ENCODE results near the gene ASTN2. TPM values are rescaled to one million over a fixed set of nuclear protein-coding genes. Genes with fewer than 3 reads are reported as not detected.

The ASTN2 gene
- total RNA-seq, 1 donor from 2014 or later = 7.3 TPM

GRCh38 chr9:116980582-116981120, 434.2 kb downstream of the ASTN2 start:
- H3K4me1 ChIP-seq (ENCODE audit: control insufficient read depth in 3 of 3, insufficient read depth in 3 of 3, low read length in 3 of 3) = no peaks in the 10 kb centered on the region
- no peak overlapping the region for H3K9ac ChIP-seq (ENCODE audit: low read depth in 1 of 3, low read length in 3 of 3)
- H3K36me3 ChIP-seq (ENCODE audit: control insufficient read depth in 3 of 3, insufficient read depth in 3 of 3, low read length in 3 of 3) = no peaks in the 10 kb centered on the region
- H3K27me3 ChIP-seq (ENCODE audit: control insufficient read depth in 3 of 3, insufficient read depth in 3 of 3, low read length in 3 of 3) = peaks cover 0 to 2% (median 0%) of the 10 kb centered on the region in 3 donors
- H3K4me3 ChIP-seq (ENCODE audit: low read length in 3 of 3) = no peak overlapping the region
- H3K9me3 ChIP-seq (ENCODE audit: control insufficient read depth in 3 of 3, low read length in 3 of 3) = no peaks in the 10 kb centered on the region
- H3K27ac ChIP-seq (ENCODE audit: low read depth, low read length) = no peak overlapping the region

GRCh38 chr9:116979456-116979855, 435.4 kb downstream of the ASTN2 start:
- no peak overlapping the region for H3K27ac ChIP-seq (ENCODE audit: low read depth, low read length)

GRCh38 chr9:116978155-116978554, 436.7 kb downstream of the ASTN2 start:
- Histone ChIP-seq H3K4me3 (ENCODE audit: low read length in 3 of 3) (no peak overlapping the region), H3K9ac (ENCODE audit: low read depth in 1 of 3, low read length in 3 of 3) (no peak overlapping the region), H3K36me3 (ENCODE audit: control insufficient read depth in 3 of 3, insufficient read depth in 3 of 3, low read length in 3 of 3) (no peaks in the 10 kb centered on the region), H3K4me1 (ENCODE audit: control insufficient read depth in 3 of 3, insufficient read depth in 3 of 3, low read length in 3 of 3) (no peaks in the 10 kb centered on the region), H3K27ac (ENCODE audit: low read depth, low read length) (no peak overlapping the region), H3K9me3 (ENCODE audit: control insufficient read depth in 3 of 3, low read length in 3 of 3) (no peaks in the 10 kb centered on the region), H3K27me3 (ENCODE audit: control insufficient read depth in 3 of 3, insufficient read depth in 3 of 3, low read length in 3 of 3) (peaks cover 0 to 2% (median 0%) of the 10 kb centered on the region in 3 donors)

More at GRCh38 chr9:116979456-116979855, 435.4 kb downstream of the ASTN2 start:
- Histone ChIP-seq H3K9me3 (ENCODE audit: control insufficient read depth in 3 of 3, low read length in 3 of 3) (no peaks in the 10 kb centered on the region), H3K4me3 (ENCODE audit: low read length in 3 of 3) (no peak overlapping the region), H3K36me3 (ENCODE audit: control insufficient read depth in 3 of 3, insufficient read depth in 3 of 3, low read length in 3 of 3) (no peaks in the 10 kb centered on the region), H3K27me3 (ENCODE audit: control insufficient read depth in 3 of 3, insufficient read depth in 3 of 3, low read length in 3 of 3) (peaks cover 0 to 2% (median 0%) of the 10 kb centered on the region in 3 donors), H3K4me1 (ENCODE audit: control insufficient read depth in 3 of 3, insufficient read depth in 3 of 3, low read length in 3 of 3) (no peaks in the 10 kb centered on the region), H3K9ac (ENCODE audit: low read depth in 1 of 3, low read length in 3 of 3) (no peak overlapping the region)

- Histone ChIP-seq H3K27ac (ENCODE audit: low read depth, low read length) (no peak overlapping the region), H3K9ac (ENCODE audit: low read depth in 1 of 3, low read length in 3 of 3) (no peak overlapping the region), H3K36me3 (ENCODE audit: control insufficient read depth in 3 of 3, insufficient read depth in 3 of 3, low read length in 3 of 3) (no peaks in the 10 kb centered on the region), H3K4me1 (ENCODE audit: control insufficient read depth in 3 of 3, insufficient read depth in 3 of 3, low read length in 3 of 3) (no peaks in the 10 kb centered on the region), H3K9me3 (ENCODE audit: control insufficient read depth in 3 of 3, low read length in 3 of 3) (no peaks in the 10 kb centered on the region), H3K27me3 (ENCODE audit: control insufficient read depth in 3 of 3, insufficient read depth in 3 of 3, low read length in 3 of 3) (peaks cover 0 to 2% (median 0%) of the 10 kb centered on the region in 3 donors), H3K4me3 (ENCODE audit: low read length in 3 of 3) (no peak overlapping the region)
These were observed 439.7 kb downstream of the ASTN2 start for GRCh38 chr9:116975126-116975525.

GRCh38 chr9:116966199-116966598, 448.7 kb downstream of the ASTN2 start:
- no peak overlapping the region for H3K4me3 ChIP-seq (ENCODE audit: low read length in 3 of 3)
- H3K36me3 ChIP-seq (ENCODE audit: control insufficient read depth in 3 of 3, insufficient read depth in 3 of 3, low read length in 3 of 3) = no peaks in the 10 kb centered on the region
- H3K27me3 ChIP-seq (ENCODE audit: control insufficient read depth in 3 of 3, insufficient read depth in 3 of 3, low read length in 3 of 3) = no peaks in the 10 kb centered on the region
- no peaks in the 10 kb centered on the region for H3K4me1 ChIP-seq (ENCODE audit: control insufficient read depth in 3 of 3, insufficient read depth in 3 of 3, low read length in 3 of 3)
- H3K9ac ChIP-seq (ENCODE audit: low read depth in 1 of 3, low read length in 3 of 3) = no peak overlapping the region
- H3K9me3 ChIP-seq (ENCODE audit: control insufficient read depth in 3 of 3, low read length in 3 of 3) = no peaks in the 10 kb centered on the region
- H3K27ac ChIP-seq (ENCODE audit: low read depth, low read length) = no peak overlapping the region

GRCh38 chr9:116964258-116964657, 450.6 kb downstream of the ASTN2 start:
- Histone ChIP-seq H3K4me1 (ENCODE audit: control insufficient read depth in 3 of 3, insufficient read depth in 3 of 3, low read length in 3 of 3) (no peaks in the 10 kb centered on the region), H3K27ac (ENCODE audit: low read depth, low read length) (no peak overlapping the region), H3K36me3 (ENCODE audit: control insufficient read depth in 3 of 3, insufficient read depth in 3 of 3, low read length in 3 of 3) (no peaks in the 10 kb centered on the region), H3K9ac (ENCODE audit: low read depth in 1 of 3, low read length in 3 of 3) (no peak overlapping the region), H3K4me3 (ENCODE audit: low read length in 3 of 3) (no peak overlapping the region), H3K9me3 (ENCODE audit: control insufficient read depth in 3 of 3, low read length in 3 of 3) (no peaks in the 10 kb centered on the region), H3K27me3 (ENCODE audit: control insufficient read depth in 3 of 3, insufficient read depth in 3 of 3, low read length in 3 of 3) (no peaks in the 10 kb centered on the region)

GRCh38 chr9:116959809-116960208, 455.0 kb downstream of the ASTN2 start:
- Histone ChIP-seq H3K9ac (ENCODE audit: low read depth in 1 of 3, low read length in 3 of 3) (no peak overlapping the region), H3K4me3 (ENCODE audit: low read length in 3 of 3) (no peak overlapping the region), H3K36me3 (ENCODE audit: control insufficient read depth in 3 of 3, insufficient read depth in 3 of 3, low read length in 3 of 3) (no peaks in the 10 kb centered on the region), H3K9me3 (ENCODE audit: control insufficient read depth in 3 of 3, low read length in 3 of 3) (no peaks in the 10 kb centered on the region), H3K27me3 (ENCODE audit: control insufficient read depth in 3 of 3, insufficient read depth in 3 of 3, low read length in 3 of 3) (no peaks in the 10 kb centered on the region), H3K4me1 (ENCODE audit: control insufficient read depth in 3 of 3, insufficient read depth in 3 of 3, low read length in 3 of 3) (no peaks in the 10 kb centered on the region), H3K27ac (ENCODE audit: low read depth, low read length) (no peak overlapping the region)

- H3K4me3 ChIP-seq (ENCODE audit: low read length in 3 of 3) = no peak overlapping the region
- H3K36me3 ChIP-seq (ENCODE audit: control insufficient read depth in 3 of 3, insufficient read depth in 3 of 3, low read length in 3 of 3) = no peaks in the 10 kb centered on the region
- no peaks in the 10 kb centered on the region for H3K4me1 ChIP-seq (ENCODE audit: control insufficient read depth in 3 of 3, insufficient read depth in 3 of 3, low read length in 3 of 3)
- no peak overlapping the region for H3K27ac ChIP-seq (ENCODE audit: low read depth, low read length)
- no peaks in the 10 kb centered on the region for H3K9me3 ChIP-seq (ENCODE audit: control insufficient read depth in 3 of 3, low read length in 3 of 3)
- no peak overlapping the region for H3K9ac ChIP-seq (ENCODE audit: low read depth in 1 of 3, low read length in 3 of 3)
- H3K27me3 ChIP-seq (ENCODE audit: control insufficient read depth in 3 of 3, insufficient read depth in 3 of 3, low read length in 3 of 3) = no peaks in the 10 kb centered on the region
These were observed 456.0 kb downstream of the ASTN2 start for GRCh38 chr9:116958881-116959280.

- Histone ChIP-seq H3K4me3 (ENCODE audit: low read length in 3 of 3) (no peak overlapping the region), H3K9me3 (ENCODE audit: control insufficient read depth in 3 of 3, low read length in 3 of 3) (no peaks in the 10 kb centered on the region), H3K36me3 (ENCODE audit: control insufficient read depth in 3 of 3, insufficient read depth in 3 of 3, low read length in 3 of 3) (no peaks in the 10 kb centered on the region), H3K27ac (ENCODE audit: low read depth, low read length) (no peak overlapping the region), H3K9ac (ENCODE audit: low read depth in 1 of 3, low read length in 3 of 3) (no peak overlapping the region), H3K4me1 (ENCODE audit: control insufficient read depth in 3 of 3, insufficient read depth in 3 of 3, low read length in 3 of 3) (no peaks in the 10 kb centered on the region), H3K27me3 (ENCODE audit: control insufficient read depth in 3 of 3, insufficient read depth in 3 of 3, low read length in 3 of 3) (no peaks in the 10 kb centered on the region)
These were observed 460.1 kb downstream of the ASTN2 start for GRCh38 chr9:116954731-116955130.

GRCh38 chr9:116953271-116953670, 461.6 kb downstream of the ASTN2 start:
- Histone ChIP-seq H3K27ac (ENCODE audit: low read depth, low read length) (no peak overlapping the region), H3K9me3 (ENCODE audit: control insufficient read depth in 3 of 3, low read length in 3 of 3) (no peaks in the 10 kb centered on the region), H3K36me3 (ENCODE audit: control insufficient read depth in 3 of 3, insufficient read depth in 3 of 3, low read length in 3 of 3) (no peaks in the 10 kb centered on the region), H3K4me1 (ENCODE audit: control insufficient read depth in 3 of 3, insufficient read depth in 3 of 3, low read length in 3 of 3) (no peaks in the 10 kb centered on the region), H3K9ac (ENCODE audit: low read depth in 1 of 3, low read length in 3 of 3) (no peak overlapping the region), H3K27me3 (ENCODE audit: control insufficient read depth in 3 of 3, insufficient read depth in 3 of 3, low read length in 3 of 3) (no peaks in the 10 kb centered on the region), H3K4me3 (ENCODE audit: low read length in 3 of 3) (no peak overlapping the region)

All from skeletal muscle tissue (tissue), 4 donors.